PC-9 (cell line): ENCODE results near the gene INCA1.

ENCODE experiments used
- CTCF ChIP-seq: fragments of 200-600 bp; sonication (generic); conservative IDR thresholded peaks from 2 replicates; pipeline ENCODE4 v1.6.1; 2017; ENCODE audit warnings: mixed run types, antibody characterized with exemption, mild to moderate bottlenecking, moderate library complexity
- EZH2 ChIP-seq: fragments of 200-600 bp; sonication (generic); IDR thresholded peaks from 2 replicates; pipeline ENCODE4 v1.8.0; 2017; ENCODE audit warnings: antibody characterized with exemption, low read depth

- TF ChIP-seq CTCF = no peak
- no peak for TF ChIP-seq EZH2
Measured at GRCh38 chr17:4940555-4941318, 56.6 kb downstream of the INCA1 start.
